M059J (cell line): ENCODE measurements around the gene MBP. TPM values are rescaled to one million over a fixed set of nuclear protein-coding genes. Genes with fewer than 3 reads are reported as not detected.
"Not testable (repeated sequence)": the region's sequence is repeated elsewhere in the genome, so short reads cannot be mapped to it uniquely, and the experiment has no call there.

Experiments used
- DNase-seq: peaks from one replicate; pipeline ENCODE4 v3.0.0-alpha.2; 2012; ENCODE audit warnings: low read depth
- total RNA-seq: library from RNA; depleted of rRNA; stranded (reverse); fragments of >200 nt; shearing (Covaris generic); gene quantifications from 2 replicates; pipeline ENCODE4 v1.2.3, GENCODE V29; 2014

Gene MBP
- total RNA-seq, 1 experiment from 2014 or later, result 9.9 TPM

DNA sequence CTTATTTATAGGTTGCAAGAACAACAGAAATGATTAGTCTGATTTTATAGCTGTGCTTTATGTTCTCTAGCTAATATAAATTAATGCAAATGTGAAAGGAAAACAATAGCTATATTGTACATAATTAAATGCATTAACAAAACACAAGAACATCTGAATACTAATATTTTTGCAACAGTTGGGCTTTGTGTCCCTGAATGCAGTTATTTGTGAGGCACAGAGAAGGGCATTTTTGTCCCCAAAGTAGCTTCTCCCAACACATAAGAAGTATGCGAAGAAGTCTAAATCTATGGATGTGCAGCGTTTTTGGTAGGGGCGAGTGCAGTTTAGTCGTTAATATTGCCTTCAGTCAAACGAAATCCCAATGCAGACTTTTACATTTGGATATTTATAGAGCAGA is 110.0 kb downstream of the MBP start:
- DNase-seq, result no peak

DNA sequence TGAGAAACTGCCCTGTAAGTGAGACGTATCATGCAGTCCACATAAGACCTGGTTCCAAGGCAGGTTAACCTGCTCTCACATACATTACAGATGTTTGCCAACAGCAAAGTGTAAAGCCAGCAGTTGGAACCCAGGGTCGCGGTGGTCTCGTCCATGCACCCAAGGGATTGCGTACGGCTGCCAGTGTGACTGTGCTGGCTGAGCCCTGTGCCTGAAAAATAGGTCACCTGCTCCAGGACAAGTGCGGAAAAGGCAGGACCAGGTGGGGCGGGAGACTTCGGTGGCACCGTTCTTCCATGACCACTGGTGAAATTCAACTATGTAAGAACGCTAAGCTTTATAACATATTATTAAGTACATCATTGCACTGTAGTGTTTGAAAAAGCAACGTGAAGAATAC is 110.5 kb downstream of the MBP start:
- no peak for DNase-seq

DNA sequence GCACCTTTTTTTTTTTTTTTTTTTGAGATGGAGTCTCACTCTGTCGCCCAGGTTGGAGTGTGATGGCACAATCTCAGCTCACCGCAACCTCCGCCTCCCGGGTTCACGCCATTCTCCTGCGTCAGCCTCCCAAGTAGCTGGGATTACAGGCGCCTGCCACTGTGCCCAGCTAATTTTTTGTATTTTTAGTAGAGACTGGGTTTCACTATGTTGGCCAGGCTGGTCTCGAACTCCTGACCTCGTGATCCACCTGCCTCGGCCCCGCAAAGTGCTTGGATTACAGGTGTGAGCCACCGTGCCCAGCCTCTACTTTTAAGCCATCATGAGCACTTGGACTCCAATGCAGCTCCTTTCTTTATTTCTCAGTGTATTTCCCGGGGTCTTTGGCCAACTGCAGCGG is 111.1 kb downstream of the MBP start:
- DNase-seq, result not testable (repeated sequence)

DNA sequence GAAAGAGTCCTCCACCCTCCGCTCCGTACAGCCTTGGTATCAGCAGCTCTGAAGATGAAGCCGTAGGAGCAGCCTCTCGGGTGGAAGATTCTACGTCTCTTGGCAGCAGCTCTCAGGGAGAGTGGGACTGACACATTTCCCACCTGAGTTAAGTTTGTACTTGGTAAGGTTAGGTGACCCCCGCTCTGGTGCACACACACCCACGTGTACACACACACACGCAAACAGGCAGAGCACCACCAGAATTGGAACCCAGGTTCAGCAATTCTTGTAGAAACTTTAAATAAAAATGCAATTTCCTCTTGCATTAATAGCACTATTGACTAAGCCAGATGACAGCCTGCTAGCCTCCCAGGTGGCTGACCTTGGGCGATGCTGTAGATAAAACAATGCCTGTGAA is 111.5 kb downstream of the MBP start:
- no peak for DNase-seq

DNA sequence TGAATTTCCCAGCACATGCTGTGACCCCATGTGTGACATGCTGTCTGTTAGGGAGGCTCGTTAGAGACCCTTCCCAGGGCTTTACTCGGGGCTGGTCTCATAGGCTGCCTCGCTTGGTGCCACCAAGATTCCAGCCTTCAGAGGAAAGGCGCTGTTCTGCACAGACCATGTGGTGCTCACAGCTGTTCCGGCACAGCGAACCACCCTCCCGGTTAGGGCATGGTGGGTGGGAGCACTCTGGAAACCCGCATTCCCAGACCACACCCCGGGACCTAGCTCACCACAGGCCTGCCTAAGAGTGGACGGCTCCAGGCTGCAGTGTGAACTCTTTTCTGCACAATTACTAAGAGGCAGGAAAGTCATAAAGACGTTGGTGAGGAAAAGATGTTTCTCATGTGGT is 112.0 kb downstream of the MBP start:
- DNase-seq, result no peak

DNA sequence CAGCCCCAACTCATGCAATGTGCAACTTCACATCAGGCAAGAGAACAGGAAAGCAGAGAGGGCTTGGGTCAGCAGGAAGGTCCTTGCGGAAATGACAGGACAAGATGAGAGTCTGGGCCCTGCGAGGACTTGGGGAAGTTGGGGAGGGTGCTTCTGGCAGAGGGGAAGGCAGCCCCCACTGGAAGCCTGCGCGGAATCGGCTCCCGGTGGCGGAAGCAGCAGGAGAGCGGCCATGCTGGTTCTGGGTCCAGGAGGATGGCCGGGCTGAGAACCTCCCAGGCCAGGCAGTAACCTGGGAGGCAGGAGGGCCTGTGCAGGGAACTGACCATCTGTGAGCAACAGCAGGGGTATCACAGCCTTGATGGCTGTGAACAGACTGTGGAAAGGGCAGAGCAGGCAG is 112.9 kb downstream of the MBP start:
- no peak for DNase-seq

DNA sequence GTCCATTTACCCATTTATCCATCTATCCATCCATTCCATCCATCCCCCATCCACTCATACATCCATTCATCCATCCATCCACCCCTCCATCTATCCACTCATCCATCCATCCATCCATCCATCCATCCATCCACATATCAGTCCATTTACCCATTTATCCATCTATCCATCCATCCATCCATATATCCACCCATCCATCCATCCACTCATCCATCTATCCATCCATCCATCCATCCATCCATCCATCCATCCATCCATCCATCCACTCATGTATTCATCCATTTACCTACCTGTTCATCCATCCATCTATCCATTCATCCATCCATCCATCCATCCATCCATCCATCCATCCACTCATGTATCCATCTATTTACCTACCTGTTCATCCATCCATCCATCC is 113.9 kb downstream of the MBP start:
- DNase-seq, result not testable (repeated sequence)

DNA sequence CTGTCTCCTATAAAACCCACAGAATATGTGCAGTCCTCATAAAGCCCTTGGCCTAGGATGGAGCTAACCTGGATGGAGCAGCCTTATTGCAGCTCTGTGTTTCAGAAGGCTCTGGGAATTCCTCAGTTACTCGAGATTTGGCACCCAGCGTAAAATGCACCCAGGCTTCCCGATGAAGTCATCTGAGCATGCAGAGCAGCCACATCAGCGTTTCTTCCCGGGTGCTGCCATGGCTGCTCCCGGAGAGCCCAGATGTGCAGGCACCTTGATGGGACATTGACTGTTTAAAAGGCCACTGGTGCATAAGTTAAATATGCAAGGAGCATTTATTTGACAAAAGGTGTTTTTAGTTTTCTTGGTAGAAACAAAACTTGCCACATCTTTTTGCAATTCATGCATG is 115.2 kb downstream of the MBP start:
- DNase-seq, result no peak

DNA sequence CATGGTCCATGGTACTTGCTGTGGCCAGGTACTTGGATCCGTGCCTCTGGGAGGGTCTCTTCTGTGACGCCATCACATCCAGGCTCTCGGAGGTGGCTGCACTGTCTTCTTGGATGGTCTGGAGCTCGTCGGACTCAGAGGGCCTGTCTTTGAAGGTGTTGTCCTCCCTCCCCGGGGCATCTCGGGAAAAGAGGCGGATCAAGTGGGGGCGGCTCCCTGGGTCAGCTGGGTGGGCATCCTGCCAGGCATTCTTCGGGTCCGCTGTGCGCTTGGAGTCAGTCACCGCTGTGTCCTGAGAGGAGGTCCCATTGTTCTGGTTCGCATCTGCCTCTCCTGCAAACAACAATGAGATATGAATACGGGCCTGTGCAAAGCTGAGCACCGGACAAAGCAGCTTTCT is 115.6 kb downstream of the MBP start:
- no peak for DNase-seq

DNA sequence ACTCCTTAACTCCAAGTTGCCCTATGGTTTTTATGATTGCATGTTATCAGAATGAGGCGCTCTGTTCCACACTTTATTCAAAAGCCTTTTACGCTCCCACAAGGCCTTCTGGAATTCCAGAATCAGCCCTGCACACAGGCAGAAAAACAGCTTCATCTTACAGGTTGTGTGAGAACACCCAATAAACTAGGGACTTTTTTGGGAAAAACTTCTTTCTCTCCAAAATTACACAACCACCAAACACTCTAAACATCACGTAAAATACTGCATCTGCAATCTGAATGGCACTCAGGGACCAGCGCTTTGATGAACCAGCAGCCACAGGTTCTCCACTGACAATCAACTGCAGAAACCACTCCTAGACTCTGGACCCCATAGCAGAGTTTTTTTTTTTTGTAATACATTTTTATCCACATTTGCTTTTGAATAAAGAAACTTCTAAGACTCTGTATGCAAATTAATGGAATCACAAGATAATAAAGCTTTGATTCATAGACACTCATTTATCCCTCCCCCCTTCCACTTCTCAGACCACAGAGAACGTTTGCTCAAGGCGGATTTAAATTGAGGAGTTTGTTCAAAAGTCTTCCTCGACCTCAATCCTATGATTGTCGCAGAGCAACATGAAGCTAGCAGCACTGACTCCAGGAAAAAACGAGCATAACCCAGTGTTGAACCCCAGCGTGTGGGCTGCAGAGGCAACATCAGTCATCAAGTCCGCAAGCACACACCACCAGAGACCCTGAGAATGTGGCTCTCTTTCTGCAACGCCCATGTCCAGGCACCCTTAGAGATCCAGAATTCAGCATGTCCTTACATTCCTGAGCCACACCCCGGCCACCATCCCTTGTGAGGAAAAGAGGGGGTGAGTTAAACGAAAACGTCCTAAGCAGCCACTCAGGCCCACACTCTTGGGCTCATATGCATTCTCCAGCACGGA is 116.5 kb downstream of the MBP start:
- no peak for DNase-seq

DNA sequence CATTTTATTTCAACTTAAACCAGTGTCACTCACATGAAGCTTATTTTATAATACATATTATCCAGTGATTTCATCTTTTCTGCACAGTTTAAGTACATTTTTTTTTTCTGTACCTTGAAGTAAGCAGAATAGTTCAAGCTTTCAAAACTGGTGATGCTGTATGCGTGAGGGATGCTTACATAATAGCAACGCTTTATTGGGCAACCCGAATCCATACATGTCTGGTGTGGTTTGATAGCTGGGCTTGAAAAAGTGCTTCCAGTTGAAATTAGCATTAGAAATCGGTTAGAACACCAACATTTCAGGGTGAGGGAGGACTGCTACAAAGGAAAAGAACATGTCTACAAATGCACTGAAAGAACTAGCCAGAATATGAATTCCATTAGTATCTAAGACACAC is 117.4 kb downstream of the MBP start:
- DNase-seq, result no peak

DNA sequence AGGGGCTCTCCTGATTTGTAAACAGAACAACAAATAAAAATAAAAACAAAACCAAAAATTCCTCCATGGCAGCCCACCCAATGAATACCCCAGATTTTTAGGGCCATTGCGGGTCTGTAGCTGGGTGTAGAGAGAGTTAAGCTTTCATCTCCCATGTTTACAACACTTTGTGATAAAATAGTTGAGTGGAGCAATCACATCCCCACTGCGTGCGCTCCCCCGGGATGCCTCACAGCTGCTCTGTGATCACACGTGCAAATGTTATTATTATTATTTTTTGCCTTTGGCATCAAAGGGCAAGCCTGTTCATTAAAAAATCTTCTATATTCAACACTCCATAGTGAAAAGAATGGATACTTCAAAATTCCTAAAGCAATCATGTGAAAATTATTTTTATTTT is 118.0 kb downstream of the MBP start:
- no peak for DNase-seq

DNA sequence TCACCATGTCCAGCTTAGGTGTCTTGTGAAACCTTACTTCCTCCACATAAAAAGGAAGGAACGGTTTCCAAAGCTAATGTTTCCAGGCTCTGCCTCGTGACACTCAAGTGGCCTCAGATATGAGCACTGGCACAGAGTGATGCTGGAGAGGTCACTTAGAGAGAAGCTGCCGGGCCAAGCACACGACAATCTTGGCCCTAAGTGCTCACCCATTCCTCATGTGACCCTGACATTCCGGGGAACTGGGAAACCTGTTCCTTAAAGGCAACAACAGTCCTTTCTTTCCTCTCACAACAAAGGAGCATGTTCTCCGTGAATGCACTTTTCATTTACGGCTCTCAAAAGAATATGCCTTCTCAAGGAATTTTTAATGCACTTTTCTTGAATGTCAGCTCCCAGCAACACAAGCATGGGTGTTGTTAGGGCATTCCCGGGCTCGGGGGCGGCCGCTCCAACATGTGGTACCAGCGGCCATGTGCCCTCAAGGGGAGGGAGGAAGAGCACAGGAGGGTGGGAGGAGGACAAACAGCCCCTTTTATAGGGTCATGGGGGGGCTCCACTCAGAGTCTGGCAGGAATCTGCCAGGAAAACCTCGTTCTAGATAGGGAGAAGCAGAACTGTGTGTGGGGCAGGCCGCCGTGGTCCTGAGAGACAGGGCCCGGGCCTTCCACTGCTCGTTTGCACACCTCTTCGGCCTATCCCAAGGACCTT is 118.6 kb downstream of the MBP start:
- DNase-seq, result no peak

DNA sequence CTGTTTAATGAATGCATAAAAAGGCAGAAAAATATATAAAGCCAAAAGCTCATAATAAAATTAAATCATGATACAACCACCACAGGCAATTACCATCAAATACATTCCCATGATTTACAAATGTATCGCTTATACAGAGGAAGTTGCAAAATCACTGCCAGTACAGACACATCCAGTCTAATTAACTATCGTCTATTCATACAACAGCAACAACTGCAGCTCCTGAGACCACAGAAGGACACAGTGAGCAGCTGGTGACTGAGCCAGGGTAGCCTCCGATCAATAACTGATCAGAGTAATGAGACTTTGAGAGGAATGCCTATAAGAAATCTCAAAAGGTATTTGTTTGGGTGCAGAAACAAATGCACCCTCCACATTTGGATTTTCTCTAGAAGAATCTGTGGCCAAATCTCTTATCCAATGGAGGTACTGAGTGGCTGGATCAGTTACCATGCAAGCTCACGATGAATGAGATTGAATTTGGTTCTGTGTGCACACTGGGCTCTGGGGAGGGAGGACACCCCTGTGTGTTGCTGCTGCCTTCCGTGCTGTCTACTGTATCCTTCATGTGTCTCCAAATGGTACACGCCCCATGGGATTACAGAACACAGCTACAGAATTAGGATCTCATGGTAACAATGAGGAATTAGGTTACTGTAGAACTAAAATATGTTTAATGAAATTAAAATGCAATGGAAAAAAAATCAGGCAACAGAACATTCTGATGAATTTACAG is 119.6 kb downstream of the MBP start:
- no peak for DNase-seq

DNA sequence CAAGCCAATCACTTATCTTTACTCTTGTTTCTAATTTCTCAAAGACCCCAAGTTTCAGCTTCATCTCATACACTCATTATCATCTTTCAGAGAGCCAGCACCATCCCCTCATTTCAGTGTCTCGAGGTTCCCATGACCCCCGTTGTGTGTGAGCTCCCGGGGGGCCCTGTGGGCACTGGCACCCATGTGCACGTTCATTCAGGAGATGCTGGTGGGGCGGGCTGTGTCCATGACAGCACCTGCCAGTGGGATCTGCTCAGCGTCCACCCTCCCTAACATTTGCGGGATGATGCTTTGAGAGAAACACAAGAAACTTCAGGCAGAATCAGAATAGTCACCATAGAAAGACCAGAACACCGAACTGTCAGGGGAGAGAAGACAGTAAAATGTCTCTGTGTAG is 120.5 kb downstream of the MBP start:
- DNase-seq, result no peak

DNA sequence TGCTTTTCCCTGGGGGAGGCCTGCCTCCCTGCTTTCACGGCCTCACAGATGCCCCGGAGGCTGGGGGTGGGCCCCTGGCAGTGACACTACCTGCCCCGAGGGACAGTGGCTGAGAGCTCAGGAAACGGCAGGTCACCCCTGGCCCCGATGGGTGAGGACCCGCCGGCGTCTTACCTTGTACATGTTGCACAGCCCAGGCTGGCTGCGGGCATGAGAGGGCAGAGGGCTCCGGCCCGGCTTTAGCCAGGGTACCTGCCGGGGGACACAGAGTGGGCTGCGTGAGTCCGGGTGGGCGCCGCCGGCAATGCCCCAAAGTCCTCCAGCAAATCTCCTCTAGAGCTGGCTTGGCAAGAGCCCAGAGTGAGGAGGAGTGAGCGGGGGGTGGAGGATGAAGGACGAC is 122.9 kb downstream of the MBP start:
- no peak for DNase-seq

DNA sequence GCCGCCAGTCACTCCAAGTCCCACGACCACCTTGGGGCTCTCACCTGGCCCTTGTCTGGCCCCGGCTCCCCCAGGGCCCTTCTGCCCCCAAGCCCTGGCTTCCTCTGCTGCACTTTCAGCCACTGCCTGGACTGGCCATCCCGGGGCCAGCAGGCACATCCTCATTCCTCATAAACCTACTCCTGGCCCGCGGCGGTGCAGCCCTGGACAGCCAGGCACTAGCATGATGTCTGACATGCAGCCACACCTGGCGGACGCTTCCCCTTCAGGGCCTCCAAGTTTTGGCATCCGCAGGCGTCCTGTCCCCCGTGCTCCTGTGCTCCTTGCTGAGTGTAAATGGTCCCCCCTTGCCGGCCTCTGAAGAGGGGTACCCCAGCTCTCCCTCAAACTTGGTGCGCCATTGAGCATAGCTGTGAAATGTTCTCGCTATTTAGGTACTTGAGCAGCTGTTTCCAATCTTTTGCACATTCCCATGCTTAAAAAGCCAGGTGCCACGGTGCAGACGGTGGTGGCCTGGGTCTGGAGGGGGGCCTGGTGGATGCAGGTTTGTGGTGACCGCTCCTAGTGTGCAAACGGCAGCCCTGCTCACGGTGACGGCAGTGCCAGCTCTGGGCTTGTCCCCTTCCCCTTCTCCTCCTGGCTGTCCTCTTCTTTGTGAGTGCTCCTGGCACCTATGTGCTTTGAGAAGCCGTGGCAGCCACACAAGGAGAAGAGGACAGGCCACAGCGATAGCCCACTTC is 123.8 kb downstream of the MBP start:
- DNase-seq, result no peak

DNA sequence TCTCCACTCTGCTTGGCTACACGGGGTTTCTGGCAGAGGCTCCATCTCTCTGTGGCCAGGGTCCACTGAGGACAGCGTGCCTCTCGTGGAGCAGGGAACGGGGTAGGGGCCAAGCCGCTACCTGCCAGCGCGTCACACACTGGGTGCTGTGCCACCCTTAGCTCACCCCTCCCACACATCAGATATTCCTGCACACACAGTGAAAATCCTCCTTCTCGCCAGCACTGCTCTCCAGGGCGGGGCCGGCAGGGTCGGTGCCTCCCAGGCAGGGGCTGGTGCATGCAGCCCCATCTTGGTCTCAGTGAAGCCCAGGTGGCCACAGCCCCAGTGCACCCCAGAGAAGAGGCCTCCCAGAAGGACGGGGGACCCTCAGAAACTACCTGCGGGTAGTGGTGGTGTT is 124.6 kb downstream of the MBP start:
- no peak for DNase-seq

DNA sequence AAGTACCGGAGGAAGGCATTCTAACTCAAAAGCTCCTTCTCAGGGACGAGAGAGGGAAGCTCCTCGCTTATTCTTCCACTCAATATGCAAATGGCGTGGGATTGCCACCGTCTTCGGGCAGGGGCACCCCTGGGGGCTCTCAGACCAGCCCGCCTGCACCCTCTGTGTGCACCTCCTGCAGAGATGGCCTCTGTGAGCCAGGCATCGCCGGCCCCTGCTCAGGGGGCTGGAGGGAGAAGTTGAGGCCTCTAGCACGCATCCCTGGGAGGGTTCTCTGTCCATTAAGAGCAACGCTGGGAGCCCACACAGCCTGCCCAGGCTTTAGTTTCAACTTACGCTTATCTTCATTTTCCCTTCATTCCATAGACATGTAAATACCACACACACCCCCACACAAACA is 125.3 kb downstream of the MBP start:
- no peak for DNase-seq

DNA sequence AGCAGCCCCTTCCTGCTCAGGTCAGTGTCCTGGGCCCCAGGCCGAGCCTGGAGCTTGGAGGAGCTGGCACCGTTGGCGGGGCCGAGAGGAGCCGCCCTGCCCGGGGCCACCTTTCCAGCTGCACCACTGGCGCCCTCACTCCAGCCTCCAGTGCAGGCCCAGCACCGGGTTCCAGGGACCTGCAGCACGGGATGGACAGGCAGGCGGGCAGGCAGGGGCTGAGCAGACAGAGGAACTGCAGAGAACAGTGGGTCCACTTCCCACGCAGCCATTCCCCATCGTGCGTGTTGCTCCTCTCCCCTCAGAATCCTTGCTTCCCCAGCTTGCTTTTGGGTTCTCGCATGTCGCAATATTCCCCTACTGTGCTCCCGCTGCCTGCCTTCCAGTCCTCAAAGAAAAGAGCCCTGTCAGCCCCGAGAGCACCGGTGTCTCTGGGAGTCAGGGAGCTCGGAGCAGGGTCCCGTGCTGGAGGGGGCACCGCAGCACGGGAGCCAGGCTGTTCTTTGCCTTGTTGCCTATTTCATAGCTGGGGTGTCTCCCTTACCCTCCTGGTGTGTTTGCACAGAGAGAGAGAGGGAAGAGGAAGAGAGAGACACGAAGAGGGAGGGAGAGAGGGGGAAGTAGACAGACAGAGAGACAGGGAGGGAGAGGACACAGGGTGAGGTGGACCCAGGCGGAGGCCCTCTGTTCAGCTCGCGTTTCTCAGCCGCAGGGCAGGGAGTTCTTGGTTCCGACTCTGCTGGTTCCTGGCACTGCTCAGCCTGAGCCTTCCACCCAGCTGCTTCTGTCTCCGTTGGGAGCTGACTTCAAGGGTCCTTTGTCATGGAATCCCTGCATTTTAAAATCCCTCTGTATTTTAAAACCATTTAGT is 126.0 kb downstream of the MBP start:
- no peak for DNase-seq

DNA sequence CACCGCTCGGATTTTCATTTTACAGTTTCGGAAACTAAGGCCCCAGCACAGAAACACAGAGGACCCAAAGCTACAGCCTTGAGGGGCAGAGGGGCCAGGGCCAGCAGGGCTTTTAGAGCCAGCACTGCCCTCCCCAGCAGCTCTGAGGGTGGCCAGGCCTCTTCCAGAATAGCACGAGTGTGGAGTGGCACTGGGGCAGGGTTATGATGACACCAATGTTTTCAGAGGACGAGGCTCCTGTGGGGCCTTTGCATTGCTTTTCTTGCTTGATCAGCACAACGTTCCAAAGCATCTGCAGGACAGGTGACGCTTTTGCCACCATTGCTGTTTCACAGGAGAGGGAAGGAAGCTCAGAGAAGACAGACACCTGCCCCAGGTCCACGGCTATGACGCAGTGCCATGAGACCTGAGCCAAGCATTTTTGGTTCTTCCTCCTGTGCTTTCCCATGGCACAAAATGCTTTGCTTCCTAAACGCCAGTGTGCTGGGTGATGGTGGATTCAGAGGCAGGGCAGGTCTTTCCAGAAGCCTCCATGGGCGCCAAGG is 126.9 kb downstream of the MBP start:
- DNase-seq, result no peak
